GM12801 (cell line): ENCODE data around the gene GRM8.

Source experiments
- TF ChIP-seq, protein P1 (sequence below): IDR thresholded peaks from one replicate; pipeline ENCODE4 v1.5.1; 2011; ENCODE audit warnings: control low read depth; ENCODE audit not compliant: insufficient read length; ENCODE audit errors: extremely low read depth

GRM8 gene

GRCh38 chr7:127146746-127147536 is 105.8 kb downstream of the GRM8 start:
- TF ChIP-seq, protein P1, sequence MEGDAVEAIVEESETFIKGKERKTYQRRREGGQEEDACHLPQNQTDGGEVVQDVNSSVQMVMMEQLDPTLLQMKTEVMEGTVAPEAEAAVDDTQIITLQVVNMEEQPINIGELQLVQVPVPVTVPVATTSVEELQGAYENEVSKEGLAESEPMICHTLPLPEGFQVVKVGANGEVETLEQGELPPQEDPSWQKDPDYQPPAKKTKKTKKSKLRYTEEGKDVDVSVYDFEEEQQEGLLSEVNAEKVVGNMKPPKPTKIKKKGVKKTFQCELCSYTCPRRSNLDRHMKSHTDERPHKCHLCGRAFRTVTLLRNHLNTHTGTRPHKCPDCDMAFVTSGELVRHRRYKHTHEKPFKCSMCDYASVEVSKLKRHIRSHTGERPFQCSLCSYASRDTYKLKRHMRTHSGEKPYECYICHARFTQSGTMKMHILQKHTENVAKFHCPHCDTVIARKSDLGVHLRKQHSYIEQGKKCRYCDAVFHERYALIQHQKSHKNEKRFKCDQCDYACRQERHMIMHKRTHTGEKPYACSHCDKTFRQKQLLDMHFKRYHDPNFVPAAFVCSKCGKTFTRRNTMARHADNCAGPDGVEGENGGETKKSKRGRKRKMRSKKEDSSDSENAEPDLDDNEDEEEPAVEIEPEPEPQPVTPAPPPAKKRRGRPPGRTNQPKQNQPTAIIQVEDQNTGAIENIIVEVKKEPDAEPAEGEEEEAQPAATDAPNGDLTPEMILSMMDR: no peak

DNA sequence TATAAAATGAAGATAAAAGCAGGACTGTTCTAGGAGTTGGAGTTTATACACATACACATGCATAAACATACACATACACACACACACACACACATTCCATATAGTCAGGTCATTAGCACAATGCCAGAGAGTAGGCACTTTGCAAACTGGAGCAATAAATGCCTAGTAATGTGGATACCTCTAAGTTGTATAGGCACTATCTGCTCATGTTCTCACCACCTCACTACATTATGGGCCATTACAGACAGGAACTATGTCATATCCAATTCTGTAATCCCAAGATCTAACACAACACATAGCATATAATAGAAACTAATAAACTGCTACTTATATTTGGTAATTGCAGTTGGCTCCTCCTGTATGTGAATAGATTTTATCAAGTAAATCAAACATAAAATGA is 115.6 kb downstream of the GRM8 start:
- TF ChIP-seq, protein P1: no peak

GRCh38 chr7:127135871-127136485 is 116.8 kb downstream of the GRM8 start:
- TF ChIP-seq, protein P1: no peak

GRCh38 chr7:127123220-127123619 is 129.5 kb downstream of the GRM8 start:
- TF ChIP-seq, protein P1: no peak

GRCh38 chr7:127119517-127119916 is 133.2 kb downstream of the GRM8 start:
- TF ChIP-seq, protein P1: no peak

DNA sequence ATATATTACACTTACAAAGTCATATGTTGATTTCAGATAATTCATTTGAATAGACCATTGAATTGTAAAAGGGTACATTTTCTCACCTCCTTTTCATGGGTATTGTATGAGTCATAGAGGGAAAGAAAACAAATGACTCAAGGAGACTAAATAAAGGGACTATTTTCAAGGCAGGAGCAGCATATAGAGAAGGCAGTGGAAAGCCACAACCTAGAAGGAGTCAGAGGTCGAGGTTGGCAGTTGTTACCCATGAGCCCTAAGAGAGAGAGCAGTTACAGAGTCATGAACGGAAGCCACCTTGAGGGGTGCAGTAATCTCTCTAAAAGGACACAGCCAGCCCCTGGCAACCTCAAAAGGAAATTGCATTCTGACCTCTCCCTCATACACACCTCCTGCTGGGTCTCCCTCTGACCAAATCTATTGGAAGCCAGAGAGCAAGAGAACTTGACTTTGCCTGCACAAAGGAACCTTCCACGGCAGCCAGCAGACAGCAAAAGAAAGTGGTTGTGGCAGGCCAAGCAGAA is 137.9 kb downstream of the GRM8 start:
- TF ChIP-seq, protein P1: no peak

- TF ChIP-seq, protein P1: no peak
Observed at GRCh38 chr7:127107601-127108007, 145.1 kb downstream of the GRM8 start.
